Transverse colon (tissue), 4 donors: ENCODE data around the gene ATP6V1D. TPM values are rescaled to one million over a fixed set of nuclear protein-coding genes. Genes with fewer than 3 reads are reported as not detected.
"Not testable (repeated sequence)": the region's sequence is repeated elsewhere in the genome, so short reads cannot be mapped to it uniquely, and the experiment has no call there.

Source experiments
- DNase-seq: peaks from one replicate; pipeline ENCODE4 v3.0.0-alpha.2; 2019
- H3K27ac ChIP-seq, 4 donors: fragments of 200-600 bp; sonication (generic); 2 replicates each; pipeline ENCODE4 v1.5.1; 2016 to 2018; ENCODE audit warnings: inconsistent platforms in 4 of 4
- H3K27me3 ChIP-seq: fragments of 200-600 bp; sonication (generic); 2 replicates; pipeline ENCODE4 v1.5.1; 2017; ENCODE audit warnings: inconsistent platforms
- H3K36me3 ChIP-seq, 4 donors: fragments of 200-600 bp; sonication (generic); 2 replicates each; pipeline ENCODE4 v1.5.1; 2017 to 2019; ENCODE audit warnings: inconsistent platforms in 4 of 4
- H3K4me1 ChIP-seq, 4 donors: fragments of 200-600 bp; sonication (generic); 2 replicates each; pipeline ENCODE4 v1.5.1; 2017 to 2020; ENCODE audit warnings: inconsistent platforms in 4 of 4
- H3K4me3 ChIP-seq, 4 donors: fragments of 200-600 bp; sonication (generic); 1 replicate in 1 of 4; 2 replicates in 3 of 4; pipeline versions ENCODE4 v1.5.1 to v1.6.1; 2017 to 2019; ENCODE audit warnings: inconsistent platforms in 4 of 4
- H3K9me3 ChIP-seq, 2 donors: fragments of 200-600 bp; sonication (generic); 2 replicates each; pipeline ENCODE4 v1.5.1; 2017 to 2019; ENCODE audit warnings: inconsistent platforms in 2 of 2
- CTCF ChIP-seq, 5 experiments: fragments of 200-600 bp in 3 of 5; fragments of 450-650 bp in 2 of 5; sonication (generic) in 3 of 5; IDR thresholded peaks; 1 replicate in 2 of 5; 2 replicates in 3 of 5; pipeline ENCODE4 v1.5.1; 2016 to 2017; ENCODE audit warnings: antibody characterized with exemption in 5 of 5, inconsistent platforms in 3 of 5, mild to moderate bottlenecking in 2 of 5, moderate library complexity in 1 of 5
- EP300 ChIP-seq: sonication (generic); formaldehyde crosslinking; IDR thresholded peaks from one replicate; pipeline ENCODE4 v1.6.1; 2017; ENCODE audit warnings: antibody characterized with exemption, low read depth
- POLR2A ChIP-seq: fragments of 450-650 bp; IDR thresholded peaks from one replicate; pipeline ENCODE4 v1.6.1; 2016; ENCODE audit warnings: antibody characterized with exemption, mild to moderate bottlenecking, moderate library complexity
- POLR2AphosphoS5 ChIP-seq, 3 donors: sonication (generic); formaldehyde crosslinking; IDR thresholded peaks; one replicate each; pipeline ENCODE4 v1.6.1; 2016; ENCODE audit warnings: antibody characterized with exemption in 3 of 3
- WGBS, 2 donors: methylation state at CpG; one replicate each; pipeline ENCODE4 v1.1.5; 2018; ENCODE audit warnings: low coverage in 1 of 2; 5-methylcytosine and 5-hydroxymethylcytosine counted together
- in situ Hi-C, 4 donors: fragments of 200-750 bp; cut with MboI; loops; one replicate each; pipeline versions ENCODE4 v1.15.0 to v1.15.1; 2017; ENCODE audit warnings: low sequenced_read_pairs in 3 of 4, low pct_ligation_motif_present in 1 of 4, low pct_unique_long_range_greater_than_20kb in 1 of 4
- intact Hi-C: fragments of 100-400 bp; cut with DNase I; formaldehyde crosslinking; loops from one replicate; pipeline ENCODE4 v1.15.1; 2023; ENCODE audit warnings: low total_unique reads
- total RNA-seq, 4 donors: library from RNA; depleted of rRNA; stranded (reverse); fragments of >200 nt; gene quantifications; one replicate each; pipeline ENCODE4 v1.1.0, GENCODE V29; 2016

The ATP6V1D gene
- 100 to 1,000 TPM in 1 of 4 donors, 10 to 100 TPM in 3; 65.5 to 104 (median 94.7) TPM for total RNA-seq

DNA sequence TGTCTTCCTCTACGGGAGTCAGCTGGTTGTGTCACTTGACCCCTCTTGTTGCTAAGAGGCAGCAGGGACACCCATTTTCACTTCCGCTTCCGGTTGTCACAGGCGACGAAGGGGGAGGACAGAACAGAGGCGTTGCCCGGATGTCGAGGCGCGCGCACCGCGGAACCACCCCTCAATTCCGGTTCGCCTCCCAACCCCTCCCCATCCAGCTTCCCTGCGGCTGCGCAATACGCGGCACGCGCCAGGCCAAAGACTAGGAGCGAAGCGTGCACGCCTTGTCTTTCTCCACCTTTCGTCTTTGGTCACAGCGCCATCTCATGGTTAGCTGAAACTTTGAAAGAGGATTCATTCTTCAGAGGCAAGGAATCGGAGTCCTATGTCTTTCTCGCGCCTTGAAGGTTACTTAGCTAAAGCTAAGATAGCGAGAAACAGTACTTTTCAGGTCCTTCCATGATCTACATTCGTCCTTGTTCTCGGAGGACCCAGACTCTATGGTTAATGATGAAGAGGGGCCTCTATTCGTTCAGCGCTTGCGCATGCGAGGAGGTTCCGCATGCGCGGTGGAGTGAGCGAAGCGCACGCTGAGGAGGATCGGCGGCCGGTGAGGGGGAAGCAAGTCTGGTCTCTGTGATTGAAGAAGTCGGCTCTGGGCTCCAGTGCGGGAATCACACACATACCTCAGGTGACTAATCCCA is at the start of gene ATP6V1D, which contains the start of gene EIF2S1:
Gene ATP6V1D, minus strand, starts transcription at position 30 of the 695 bp plus-strand sequence. CDS start 106 bp downstream, outside the sequence.
Gene EIF2S1, plus strand, starts transcription at position 554 of the 695 bp plus-strand sequence. CDS start 4,440 bp downstream, outside the sequence.
- no peaks in the 10 kb centered on the region for H3K9me3 ChIP-seq
- peak; percentile 69 for TF ChIP-seq POLR2A
- peak; percentile 87 to 93 (median 91) for TF ChIP-seq POLR2AphosphoS5 (IDR thresholded peaks at IDR 0.05)
- no peak for TF ChIP-seq EP300
- peak; percentile 84 to 99 (median 87) for TF ChIP-seq CTCF (IDR thresholded peaks at IDR 0.05)
- peak; percentile 99 for DNase-seq
- H3K27ac ChIP-seq = peak within 1 kb of the TSS; percentile 91 to 95 (median 93)
- H3K4me1 ChIP-seq = peaks cover 33 to 60% (median 40%) of the 10 kb centered on the region in 4 donors
- H3K4me3 ChIP-seq = peak within 1 kb of the TSS; percentile 66 to 89 (median 86)
- intact Hi-C loops (no loop called here), in situ Hi-C loops (no loop called here)
- WGBS, 2 donors = 0% methylated on average over 2 to 47 of the region's 47 CpGs
- no peaks in the 10 kb centered on the region for H3K27me3 ChIP-seq
- H3K36me3 ChIP-seq = peaks cover 0 to 7% (median 0%) of the 10 kb centered on the region in 4 donors

DNA sequence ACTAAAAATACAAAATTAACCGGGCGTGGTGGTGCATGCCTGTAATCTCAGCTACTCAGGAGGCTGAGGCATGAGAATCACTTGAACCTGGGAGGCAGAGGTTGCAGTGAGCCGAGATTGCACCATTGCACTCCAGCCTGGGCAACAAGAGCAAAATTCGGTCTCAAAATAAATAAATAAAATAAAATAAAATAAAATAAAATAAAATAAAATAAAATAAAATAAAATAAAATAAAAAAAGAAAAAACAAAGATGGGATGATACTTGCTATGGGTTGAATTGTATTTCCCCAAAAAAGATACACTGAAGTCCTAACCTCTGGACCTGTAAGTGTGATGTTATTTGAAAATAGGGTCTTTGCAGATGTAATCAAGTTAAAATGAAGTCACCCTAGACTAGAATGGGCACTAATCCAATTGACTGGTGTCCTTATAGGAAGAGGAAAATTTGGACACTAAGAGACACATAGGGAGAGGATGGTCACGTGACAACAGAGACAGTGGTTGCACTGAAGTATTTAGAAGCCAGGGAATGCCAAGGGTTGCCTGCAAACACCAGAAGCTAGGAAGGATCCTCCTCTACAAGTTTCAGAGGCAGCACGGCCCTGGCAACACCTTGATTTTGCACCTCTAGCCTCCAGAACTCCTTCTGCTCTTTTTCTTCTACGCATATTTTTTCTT is 48.7 kb upstream of the ATP6V1D start:
- WGBS, 2 donors = 81 to 86% methylated on average over 7 of the region's 7 CpGs
- H3K36me3 ChIP-seq, DNase-seq, intact Hi-C loops, H3K9me3 ChIP-seq, in situ Hi-C loops, H3K4me3 ChIP-seq, H3K27ac ChIP-seq: not testable (repeated sequence)
- Histone ChIP-seq H3K4me1 (peaks cover 3 to 29% (median 11%) of the 10 kb centered on the region in 4 donors), H3K27me3 (peaks cover 12% of the 10 kb centered on the region)

- Histone ChIP-seq H3K4me1 (peaks cover 0 to 11% (median 2%) of the 10 kb centered on the region in 4 donors), H3K27me3 (no peaks in the 10 kb centered on the region), H3K9me3 (no peaks in the 10 kb centered on the region), H3K4me3 (no peak overlapping the region), H3K36me3 (no peaks in the 10 kb centered on the region), H3K27ac (no peak overlapping the region)
- in situ Hi-C loops = no loop called here
- TF ChIP-seq EP300 (no peak), CTCF (IDR thresholded peaks at IDR 0.05) (no peak), POLR2A (no peak), POLR2AphosphoS5 (IDR thresholded peaks at IDR 0.05) (no peak)
- no peak for DNase-seq
- 95% methylated on average over 5 of the region's 5 CpGs; no CpG with 5 or more reads in 1 of the 2 donors for WGBS, 2 donors
- intact Hi-C loops = no loop called here
Measured at GRCh38 chr14:67405771-67406170, 46.2 kb upstream of the ATP6V1D start.

- peaks cover 0 to 6% (median 2%) of the 10 kb centered on the region in 4 donors for H3K4me1 ChIP-seq
- in situ Hi-C loops = no loop called here
- peak overlapping the region in 2 of 4 donors; percentile 9 to 41 for H3K27ac ChIP-seq
- no peak overlapping the region for H3K4me3 ChIP-seq
- whole genome bisulfite sequencing, 2 donors = 42% methylated on average over 4 of the region's 4 CpGs; no CpG with 5 or more reads in 1 of the 2 donors
- no peaks in the 10 kb centered on the region for H3K27me3 ChIP-seq
- intact Hi-C loops = no loop called here
- no peaks in the 10 kb centered on the region for H3K9me3 ChIP-seq
- H3K36me3 ChIP-seq = no peaks in the 10 kb centered on the region
- peak; percentile 46 for DNase-seq
- TF ChIP-seq POLR2A (no peak), POLR2AphosphoS5 (IDR thresholded peaks at IDR 0.05) (no peak), CTCF (IDR thresholded peaks at IDR 0.05) (no peak), EP300 (no peak)
Measured at GRCh38 chr14:67400434-67400833, 40.8 kb upstream of the ATP6V1D start.
